Measurements from ENCODE around the gene RPS6KA2.

The RPS6KA2 gene

GRCh38 chr6:166620478-166621113 is 6.5 kb downstream of the RPS6KA2 start:
- Histone ChIP-seq H3K36me3 (ENCODE audit: control insufficient read depth, insufficient read depth, low read length) (peaks cover 11% of the 10 kb centered on the region), H3K9ac (ENCODE audit: low read length) (no peak overlapping the region), H3K4me3 (ENCODE audit: low read depth, low read length) (no peak overlapping the region), H3K27ac (ENCODE audit: low read depth, low read length) (no peak overlapping the region), H3K4me1 (ENCODE audit: control insufficient read depth, insufficient read depth, low read length) (peaks cover 26% of the 10 kb centered on the region), H3K9me3 (ENCODE audit: control insufficient read depth, insufficient read depth, low read depth, low read length) (no peaks in the 10 kb centered on the region), H3K27me3 (ENCODE audit: control insufficient read depth, insufficient read depth, low read length) (peaks cover 8% of the 10 kb centered on the region)

- Histone ChIP-seq H3K27ac (ENCODE audit: low read depth, low read length) (no peak overlapping the region), H3K4me3 (ENCODE audit: low read depth, low read length) (no peak overlapping the region), H3K9me3 (ENCODE audit: control insufficient read depth, insufficient read depth, low read depth, low read length) (no peaks in the 10 kb centered on the region), H3K36me3 (ENCODE audit: control insufficient read depth, insufficient read depth, low read length) (peaks cover 11% of the 10 kb centered on the region), H3K27me3 (ENCODE audit: control insufficient read depth, insufficient read depth, low read length) (peaks cover 4% of the 10 kb centered on the region; the same call in 1 of the 2 replicates), H3K4me1 (ENCODE audit: control insufficient read depth, insufficient read depth, low read length) (peaks cover 30% of the 10 kb centered on the region), H3K9ac (ENCODE audit: low read length) (no peak overlapping the region)
These were observed 7.1 kb downstream of the RPS6KA2 start for GRCh38 chr6:166619912-166620311.

GRCh38 chr6:166618866-166619761 is 7.9 kb downstream of the RPS6KA2 start:
- Histone ChIP-seq H3K27ac (ENCODE audit: low read depth, low read length) (no peak overlapping the region), H3K27me3 (ENCODE audit: control insufficient read depth, insufficient read depth, low read length) (no peaks in the 10 kb centered on the region), H3K4me1 (ENCODE audit: control insufficient read depth, insufficient read depth, low read length) (peaks cover 36% of the 10 kb centered on the region), H3K9me3 (ENCODE audit: control insufficient read depth, insufficient read depth, low read depth, low read length) (no peaks in the 10 kb centered on the region), H3K4me3 (ENCODE audit: low read depth, low read length) (no peak overlapping the region), H3K9ac (ENCODE audit: low read length) (no peak overlapping the region), H3K36me3 (ENCODE audit: control insufficient read depth, insufficient read depth, low read length) (peaks cover 11% of the 10 kb centered on the region)

- H3K4me1 ChIP-seq (ENCODE audit: control insufficient read depth, insufficient read depth, low read length) = peaks cover 36% of the 10 kb centered on the region
- H3K27me3 ChIP-seq (ENCODE audit: control insufficient read depth, insufficient read depth, low read length) = no peaks in the 10 kb centered on the region
- H3K4me3 ChIP-seq (ENCODE audit: low read depth, low read length) = no peak overlapping the region
- no peak overlapping the region for H3K27ac ChIP-seq (ENCODE audit: low read depth, low read length)
- H3K9ac ChIP-seq (ENCODE audit: low read length) = no peak overlapping the region
- H3K36me3 ChIP-seq (ENCODE audit: control insufficient read depth, insufficient read depth, low read length) = peaks cover 11% of the 10 kb centered on the region
- H3K9me3 ChIP-seq (ENCODE audit: control insufficient read depth, insufficient read depth, low read depth, low read length) = no peaks in the 10 kb centered on the region
These were observed 8.8 kb downstream of the RPS6KA2 start for GRCh38 chr6:166618251-166618650.

- H3K27me3 ChIP-seq (ENCODE audit: control insufficient read depth, insufficient read depth, low read length) = no peaks in the 10 kb centered on the region
- no peak overlapping the region for H3K27ac ChIP-seq (ENCODE audit: low read depth, low read length)
- peaks cover 11% of the 10 kb centered on the region for H3K36me3 ChIP-seq (ENCODE audit: control insufficient read depth, insufficient read depth, low read length)
- H3K4me1 ChIP-seq (ENCODE audit: control insufficient read depth, insufficient read depth, low read length) = peaks cover 36% of the 10 kb centered on the region
- no peaks in the 10 kb centered on the region for H3K9me3 ChIP-seq (ENCODE audit: control insufficient read depth, insufficient read depth, low read depth, low read length)
- no peak overlapping the region for H3K9ac ChIP-seq (ENCODE audit: low read length)
- no peak overlapping the region for H3K4me3 ChIP-seq (ENCODE audit: low read depth, low read length)
These were observed 9.7 kb downstream of the RPS6KA2 start for GRCh38 chr6:166617359-166617758.

- no peak overlapping the region for H3K27ac ChIP-seq (ENCODE audit: low read depth, low read length)
- H3K9me3 ChIP-seq (ENCODE audit: control insufficient read depth, insufficient read depth, low read depth, low read length) = no peaks in the 10 kb centered on the region
- no peak overlapping the region for H3K9ac ChIP-seq (ENCODE audit: low read length)
- peaks cover 32% of the 10 kb centered on the region for H3K4me1 ChIP-seq (ENCODE audit: control insufficient read depth, insufficient read depth, low read length)
- no peak overlapping the region for H3K4me3 ChIP-seq (ENCODE audit: low read depth, low read length)
- H3K27me3 ChIP-seq (ENCODE audit: control insufficient read depth, insufficient read depth, low read length) = no peaks in the 10 kb centered on the region
- peaks cover 11% of the 10 kb centered on the region for H3K36me3 ChIP-seq (ENCODE audit: control insufficient read depth, insufficient read depth, low read length)
These were observed 10.5 kb downstream of the RPS6KA2 start for GRCh38 chr6:166616261-166617238.

GRCh38 chr6:166615059-166615770 is 11.8 kb downstream of the RPS6KA2 start:
- peaks cover 20% of the 10 kb centered on the region; the same call in 1 of the 2 replicates for H3K4me1 ChIP-seq (ENCODE audit: control insufficient read depth, insufficient read depth, low read length)
- no peak overlapping the region for H3K4me3 ChIP-seq (ENCODE audit: low read depth, low read length)
- H3K27me3 ChIP-seq (ENCODE audit: control insufficient read depth, insufficient read depth, low read length) = no peaks in the 10 kb centered on the region
- H3K9me3 ChIP-seq (ENCODE audit: control insufficient read depth, insufficient read depth, low read depth, low read length) = no peaks in the 10 kb centered on the region
- H3K36me3 ChIP-seq (ENCODE audit: control insufficient read depth, insufficient read depth, low read length) = peaks cover 11% of the 10 kb centered on the region
- H3K9ac ChIP-seq (ENCODE audit: low read length) = no peak overlapping the region
- H3K27ac ChIP-seq (ENCODE audit: low read depth, low read length) = no peak overlapping the region

GRCh38 chr6:166614589-166614988 is 12.5 kb downstream of the RPS6KA2 start:
- no peak overlapping the region for H3K9ac ChIP-seq (ENCODE audit: low read length)
- peaks cover 19% of the 10 kb centered on the region for H3K4me1 ChIP-seq (ENCODE audit: control insufficient read depth, insufficient read depth, low read length)
- H3K9me3 ChIP-seq (ENCODE audit: control insufficient read depth, insufficient read depth, low read depth, low read length) = no peaks in the 10 kb centered on the region
- no peaks in the 10 kb centered on the region for H3K27me3 ChIP-seq (ENCODE audit: control insufficient read depth, insufficient read depth, low read length)
- H3K27ac ChIP-seq (ENCODE audit: low read depth, low read length) = no peak overlapping the region
- no peak overlapping the region for H3K4me3 ChIP-seq (ENCODE audit: low read depth, low read length)
- peaks cover 11% of the 10 kb centered on the region for H3K36me3 ChIP-seq (ENCODE audit: control insufficient read depth, insufficient read depth, low read length)

- Histone ChIP-seq H3K27ac (ENCODE audit: low read depth, low read length) (no peak overlapping the region; the same call in 1 of the 2 replicates), H3K4me1 (ENCODE audit: control insufficient read depth, insufficient read depth, low read length) (peaks cover 15% of the 10 kb centered on the region), H3K36me3 (ENCODE audit: control insufficient read depth, insufficient read depth, low read length) (peaks cover 11% of the 10 kb centered on the region), H3K4me3 (ENCODE audit: low read depth, low read length) (no peak overlapping the region), H3K27me3 (ENCODE audit: control insufficient read depth, insufficient read depth, low read length) (no peaks in the 10 kb centered on the region), H3K9me3 (ENCODE audit: control insufficient read depth, insufficient read depth, low read depth, low read length) (no peaks in the 10 kb centered on the region), H3K9ac (ENCODE audit: low read length) (no peak overlapping the region)
These were observed 12.9 kb downstream of the RPS6KA2 start for GRCh38 chr6:166614171-166614583.

GRCh38 chr6:166613027-166613426 is 14.0 kb downstream of the RPS6KA2 start:
- Histone ChIP-seq H3K9me3 (ENCODE audit: control insufficient read depth, insufficient read depth, low read depth, low read length) (no peaks in the 10 kb centered on the region), H3K27me3 (ENCODE audit: control insufficient read depth, insufficient read depth, low read length) (no peaks in the 10 kb centered on the region), H3K36me3 (ENCODE audit: control insufficient read depth, insufficient read depth, low read length) (peaks cover 3% of the 10 kb centered on the region), H3K4me1 (ENCODE audit: control insufficient read depth, insufficient read depth, low read length) (peaks cover 15% of the 10 kb centered on the region), H3K4me3 (ENCODE audit: low read depth, low read length) (no peak overlapping the region), H3K9ac (ENCODE audit: low read length) (no peak overlapping the region), H3K27ac (ENCODE audit: low read depth, low read length) (no peak overlapping the region)
